ENCODE measurements around the gene ARNT2. TPM values are rescaled to one million over a fixed set of nuclear protein-coding genes. Genes with fewer than 3 reads are reported as not detected.
A peak's percentile ranks its signal among the peaks of the same experiment; 100 is the strongest.

Gene ARNT2
- total and polyA plus RNA-seq, 4 donors, result 78.6 to 150 (median 130) TPM

- Histone ChIP-seq H3K27me3 (ENCODE audit: control insufficient read depth, insufficient read depth, low read length) (no peaks in the 10 kb centered on the region), H3K9me3 (ENCODE audit: control insufficient read depth, insufficient read depth, low read length) (no peaks in the 10 kb centered on the region), H3K27ac (ENCODE audit: low read depth, low read length) (peak overlapping the region; percentile 29), H3K4me3 (ENCODE audit: low read depth, low read length) (no peak overlapping the region), H3K4me1 (ENCODE audit: control insufficient read depth, insufficient read depth, low read length) (no peaks in the 10 kb centered on the region), H3K36me3 (ENCODE audit: control insufficient read depth, insufficient read depth, low read length) (peaks cover 58% of the 10 kb centered on the region)
- no peak for DNase-seq (ENCODE audit: low read depth in 4 of 6, low spot score in 6 of 6)
- WGBS (ENCODE audit: insufficient coverage), result 65% methylated on average over 9 of the region's 10 CpGs
These were observed 156.6 kb downstream of the ARNT2 start for GRCh38 chr15:80560601-80561400.

GRCh38 chr15:80561500-80561899 is 157.3 kb downstream of the ARNT2 start:
- Histone ChIP-seq H3K27ac (ENCODE audit: low read depth, low read length) (peak overlapping the region; percentile 0), H3K4me1 (ENCODE audit: control insufficient read depth, insufficient read depth, low read length) (no peaks in the 10 kb centered on the region), H3K36me3 (ENCODE audit: control insufficient read depth, insufficient read depth, low read length) (peaks cover 58% of the 10 kb centered on the region), H3K9me3 (ENCODE audit: control insufficient read depth, insufficient read depth, low read length) (no peaks in the 10 kb centered on the region), H3K27me3 (ENCODE audit: control insufficient read depth, insufficient read depth, low read length) (no peaks in the 10 kb centered on the region), H3K4me3 (ENCODE audit: low read depth, low read length) (no peak overlapping the region)
- DNase-seq (ENCODE audit: low read depth in 4 of 6, low spot score in 6 of 6), result no peak
- no CpG with 5 or more reads among the region's 1 CpG for WGBS (ENCODE audit: insufficient coverage)

GRCh38 chr15:80562033-80562432 is 157.9 kb downstream of the ARNT2 start:
- H3K27me3 ChIP-seq (ENCODE audit: control insufficient read depth, insufficient read depth, low read length), result no peaks in the 10 kb centered on the region
- no peaks in the 10 kb centered on the region for H3K4me1 ChIP-seq (ENCODE audit: control insufficient read depth, insufficient read depth, low read length)
- H3K27ac ChIP-seq (ENCODE audit: low read depth, low read length), result peak overlapping the region; percentile 68
- H3K36me3 ChIP-seq (ENCODE audit: control insufficient read depth, insufficient read depth, low read length), result peaks cover 56% of the 10 kb centered on the region
- H3K4me3 ChIP-seq (ENCODE audit: low read depth, low read length), result no peak overlapping the region
- no peak for DNase-seq (ENCODE audit: low read depth in 4 of 6, low spot score in 6 of 6)
- no peaks in the 10 kb centered on the region for H3K9me3 ChIP-seq (ENCODE audit: control insufficient read depth, insufficient read depth, low read length)
- WGBS (ENCODE audit: insufficient coverage), result 86% methylated on average over 4 of the region's 4 CpGs

- peak in 1 of 6 donors; percentile 77 for DNase-seq (ENCODE audit: low read depth in 4 of 6, low spot score in 6 of 6)
- Histone ChIP-seq H3K4me3 (ENCODE audit: low read depth, low read length) (no peak overlapping the region), H3K9me3 (ENCODE audit: control insufficient read depth, insufficient read depth, low read length) (no peaks in the 10 kb centered on the region), H3K36me3 (ENCODE audit: control insufficient read depth, insufficient read depth, low read length) (peaks cover 51% of the 10 kb centered on the region), H3K27ac (ENCODE audit: low read depth, low read length) (peak overlapping the region; percentile 68), H3K27me3 (ENCODE audit: control insufficient read depth, insufficient read depth, low read length) (no peaks in the 10 kb centered on the region), H3K4me1 (ENCODE audit: control insufficient read depth, insufficient read depth, low read length) (peaks cover under 1% of the 10 kb centered on the region)
- 73% methylated on average over 11 of the region's 11 CpGs for WGBS (ENCODE audit: insufficient coverage)
These were observed 158.7 kb downstream of the ARNT2 start for GRCh38 chr15:80562846-80563245.

- 93% methylated on average over 5 of the region's 7 CpGs for WGBS (ENCODE audit: insufficient coverage)
- H3K4me1 ChIP-seq (ENCODE audit: control insufficient read depth, insufficient read depth, low read length), result peaks cover 7% of the 10 kb centered on the region
- peaks cover 52% of the 10 kb centered on the region for H3K36me3 ChIP-seq (ENCODE audit: control insufficient read depth, insufficient read depth, low read length)
- DNase-seq (ENCODE audit: low read depth in 4 of 6, low spot score in 6 of 6), result no peak
- H3K4me3 ChIP-seq (ENCODE audit: low read depth, low read length), result no peak overlapping the region
- H3K27ac ChIP-seq (ENCODE audit: low read depth, low read length), result peak overlapping the region; percentile 67
- no peaks in the 10 kb centered on the region for H3K9me3 ChIP-seq (ENCODE audit: control insufficient read depth, insufficient read depth, low read length)
- H3K27me3 ChIP-seq (ENCODE audit: control insufficient read depth, insufficient read depth, low read length), result no peaks in the 10 kb centered on the region
These were observed 159.3 kb downstream of the ARNT2 start for GRCh38 chr15:80563372-80563997.

- H3K27ac ChIP-seq (ENCODE audit: low read depth, low read length), result peak overlapping the region; percentile 67
- 96% methylated on average over 6 of the region's 8 CpGs for WGBS (ENCODE audit: insufficient coverage)
- no peak for DNase-seq (ENCODE audit: low read depth in 4 of 6, low spot score in 6 of 6)
- H3K4me3 ChIP-seq (ENCODE audit: low read depth, low read length), result no peak overlapping the region
- no peaks in the 10 kb centered on the region for H3K27me3 ChIP-seq (ENCODE audit: control insufficient read depth, insufficient read depth, low read length)
- H3K36me3 ChIP-seq (ENCODE audit: control insufficient read depth, insufficient read depth, low read length), result peaks cover 57% of the 10 kb centered on the region
- no peaks in the 10 kb centered on the region for H3K9me3 ChIP-seq (ENCODE audit: control insufficient read depth, insufficient read depth, low read length)
- H3K4me1 ChIP-seq (ENCODE audit: control insufficient read depth, insufficient read depth, low read length), result peaks cover 13% of the 10 kb centered on the region
These were observed 159.9 kb downstream of the ARNT2 start for GRCh38 chr15:80564056-80564455.

- Histone ChIP-seq H3K4me1 (ENCODE audit: control insufficient read depth, insufficient read depth, low read length) (peaks cover 23% of the 10 kb centered on the region), H3K4me3 (ENCODE audit: low read depth, low read length) (no peak overlapping the region), H3K27ac (ENCODE audit: low read depth, low read length) (no peak overlapping the region), H3K9me3 (ENCODE audit: control insufficient read depth, insufficient read depth, low read length) (no peaks in the 10 kb centered on the region), H3K27me3 (ENCODE audit: control insufficient read depth, insufficient read depth, low read length) (no peaks in the 10 kb centered on the region), H3K36me3 (ENCODE audit: control insufficient read depth, insufficient read depth, low read length) (peaks cover 59% of the 10 kb centered on the region)
- WGBS (ENCODE audit: insufficient coverage), result 100% methylated on average over 1 of the region's 1 CpG
- no peak for DNase-seq (ENCODE audit: low read depth in 4 of 6, low spot score in 6 of 6)
These were observed 161.2 kb downstream of the ARNT2 start for GRCh38 chr15:80565398-80565797.

- Histone ChIP-seq H3K4me3 (ENCODE audit: low read depth, low read length) (no peak overlapping the region), H3K27me3 (ENCODE audit: control insufficient read depth, insufficient read depth, low read length) (no peaks in the 10 kb centered on the region), H3K27ac (ENCODE audit: low read depth, low read length) (no peak overlapping the region), H3K9me3 (ENCODE audit: control insufficient read depth, insufficient read depth, low read length) (no peaks in the 10 kb centered on the region), H3K36me3 (ENCODE audit: control insufficient read depth, insufficient read depth, low read length) (peaks cover 54% of the 10 kb centered on the region), H3K4me1 (ENCODE audit: control insufficient read depth, insufficient read depth, low read length) (peaks cover 23% of the 10 kb centered on the region)
- DNase-seq (ENCODE audit: low read depth in 4 of 6, low spot score in 6 of 6), result no peak
- 100% methylated on average over 4 of the region's 4 CpGs for WGBS (ENCODE audit: insufficient coverage)
These were observed 161.8 kb downstream of the ARNT2 start for GRCh38 chr15:80565988-80566387.

DNA sequence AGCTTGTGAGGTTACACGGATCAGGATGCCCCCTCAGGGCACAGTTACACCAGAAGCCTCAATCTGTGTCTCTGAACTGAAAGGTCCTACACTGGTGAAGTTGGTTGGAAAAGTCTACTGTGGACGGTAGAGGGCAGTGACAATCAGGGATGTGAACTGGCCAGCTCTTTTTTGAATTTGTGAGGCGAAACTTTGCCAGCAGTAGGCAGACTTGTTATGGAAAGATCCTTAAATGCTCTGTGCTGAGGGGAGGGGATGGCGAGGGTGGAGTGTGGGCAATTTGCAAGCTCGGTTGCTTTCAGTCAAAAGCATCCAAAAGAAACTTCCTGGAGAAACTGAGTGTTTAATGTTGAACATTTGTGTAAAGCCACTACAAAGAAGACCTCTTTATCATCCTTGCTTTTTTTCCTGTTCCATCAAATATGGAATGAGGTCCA is 163.6 kb downstream of the ARNT2 start:
- H3K9me3 ChIP-seq (ENCODE audit: control insufficient read depth, insufficient read depth, low read length), result no peaks in the 10 kb centered on the region
- no peaks in the 10 kb centered on the region for H3K27me3 ChIP-seq (ENCODE audit: control insufficient read depth, insufficient read depth, low read length)
- no peak overlapping the region for H3K4me3 ChIP-seq (ENCODE audit: low read depth, low read length)
- 0% methylated on average over 4 of the region's 5 CpGs for WGBS (ENCODE audit: insufficient coverage)
- H3K36me3 ChIP-seq (ENCODE audit: control insufficient read depth, insufficient read depth, low read length), result peaks cover 61% of the 10 kb centered on the region
- H3K27ac ChIP-seq (ENCODE audit: low read depth, low read length), result peak overlapping the region; percentile 61
- peaks cover 23% of the 10 kb centered on the region for H3K4me1 ChIP-seq (ENCODE audit: control insufficient read depth, insufficient read depth, low read length)
- peak; percentile 53 to 92 (median 64) for DNase-seq (ENCODE audit: low read depth in 4 of 6, low spot score in 6 of 6)

DNA sequence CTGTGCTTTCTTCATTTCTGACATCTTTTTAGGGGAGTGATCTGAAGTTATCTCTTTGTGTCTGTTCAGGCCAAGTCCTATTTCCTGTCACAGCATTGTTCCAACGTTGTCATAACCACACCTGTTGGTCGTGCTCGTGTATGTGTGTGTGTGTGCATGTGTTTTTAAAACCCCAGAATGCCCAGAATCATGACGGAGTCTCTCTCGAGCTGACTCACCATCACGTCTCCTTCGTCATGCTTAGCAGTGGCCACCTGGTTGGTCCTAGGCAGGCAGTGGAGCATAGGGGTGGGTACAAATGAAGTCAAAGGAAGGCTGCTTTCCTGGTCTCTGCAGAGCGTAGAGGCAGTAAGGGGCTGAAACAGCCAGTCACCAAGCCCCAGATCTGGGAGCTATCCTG is 164.1 kb downstream of the ARNT2 start:
- H3K4me1 ChIP-seq (ENCODE audit: control insufficient read depth, insufficient read depth, low read length), result peaks cover 23% of the 10 kb centered on the region
- no peak overlapping the region for H3K4me3 ChIP-seq (ENCODE audit: low read depth, low read length)
- no peaks in the 10 kb centered on the region for H3K27me3 ChIP-seq (ENCODE audit: control insufficient read depth, insufficient read depth, low read length)
- no peaks in the 10 kb centered on the region for H3K9me3 ChIP-seq (ENCODE audit: control insufficient read depth, insufficient read depth, low read length)
- peak overlapping the region; percentile 61 for H3K27ac ChIP-seq (ENCODE audit: low read depth, low read length)
- 82% methylated on average over 5 of the region's 8 CpGs for WGBS (ENCODE audit: insufficient coverage)
- H3K36me3 ChIP-seq (ENCODE audit: control insufficient read depth, insufficient read depth, low read length), result peaks cover 57% of the 10 kb centered on the region
- no peak for DNase-seq (ENCODE audit: low read depth in 4 of 6, low spot score in 6 of 6)

Data from spinal cord (tissue), 10 donors.